ENCODE measurements around the gene ZWINT. TPM values are rescaled to one million over a fixed set of nuclear protein-coding genes. Genes with fewer than 3 reads are reported as not detected.

The ZWINT gene
- total and polyA plus RNA-seq, 11 donors = 0.65 to 11.0 (median 1.5) TPM

- Histone ChIP-seq H3K4me1 (no peaks in the 10 kb centered on the region), H3K27me3 (no peaks in the 10 kb centered on the region), H3K36me3 (no peaks in the 10 kb centered on the region), H3K9me3 (no peaks in the 10 kb centered on the region), H3K27ac (no peak overlapping the region), H3K4me3 (no peak overlapping the region)
- TF ChIP-seq CTCF (IDR thresholded peaks at IDR 0.05) (no peak), POLR2A (IDR thresholded peaks at IDR 0.05) (no peak)
- DNase-seq = no peak
- 88 to 96% (median 93%) methylated on average over 1 of the region's 1 CpG for WGBS, 4 donors
- ATAC-seq = no peak
- intact Hi-C loops (cut with DNase I) = no loop called here
These were observed 11.4 kb downstream of the ZWINT start for GRCh38 chr10:56349611-56350010.

- Histone ChIP-seq H3K4me1 (no peaks in the 10 kb centered on the region), H3K27ac (no peak overlapping the region), H3K27me3 (no peaks in the 10 kb centered on the region), H3K9me3 (no peaks in the 10 kb centered on the region), H3K36me3 (no peaks in the 10 kb centered on the region), H3K4me3 (no peak overlapping the region)
- no peak for TF ChIP-seq CTCF (IDR thresholded peaks at IDR 0.05)
- no peak for TF ChIP-seq POLR2A (IDR thresholded peaks at IDR 0.05)
- WGBS, 4 donors = 70 to 78% (median 76%) methylated on average over 3 of the region's 3 CpGs
- ATAC-seq = no peak
- intact Hi-C loops (cut with DNase I) = no loop called here
- no peak for DNase-seq
These were observed 13.0 kb downstream of the ZWINT start for GRCh38 chr10:56348101-56348500.

GRCh38 chr10:56346845-56347415, 14.1 kb downstream of the ZWINT start:
- DNase-seq = no peak
- Histone ChIP-seq H3K36me3 (no peaks in the 10 kb centered on the region), H3K9me3 (no peaks in the 10 kb centered on the region), H3K4me1 (no peaks in the 10 kb centered on the region), H3K27ac (no peak overlapping the region), H3K27me3 (no peaks in the 10 kb centered on the region), H3K4me3 (no peak overlapping the region)
- TF ChIP-seq POLR2A (IDR thresholded peaks at IDR 0.05) = no peak
- TF ChIP-seq CTCF (IDR thresholded peaks at IDR 0.05) = no peak
- intact Hi-C loops (cut with DNase I) = no loop called here
- no peak for ATAC-seq

GRCh38 chr10:56341612-56342011, 19.4 kb downstream of the ZWINT start:
- H3K36me3 ChIP-seq = no peaks in the 10 kb centered on the region
- TF ChIP-seq CTCF (IDR thresholded peaks at IDR 0.05) = no peak
- H3K27ac ChIP-seq = no peak overlapping the region
- no peak for ATAC-seq
- H3K4me1 ChIP-seq = no peaks in the 10 kb centered on the region
- H3K9me3 ChIP-seq = peaks cover 0 to 21% (median 8%) of the 10 kb centered on the region in 12 donors
- WGBS, 4 donors = 76 to 93% (median 88%) methylated on average over 1 of the region's 1 CpG
- DNase-seq = no peak
- intact Hi-C loops (cut with DNase I) = no loop called here
- no peak overlapping the region for H3K4me3 ChIP-seq
- H3K27me3 ChIP-seq = no peaks in the 10 kb centered on the region
